NB4 (cell line): Measurements from ENCODE around the gene FAM193B.

Experiments used
- DNase-seq: peaks from one replicate; pipeline ENCODE4 v3.0.0; 2010; ENCODE audit warnings: low read depth
- H3K4me3 ChIP-seq: one replicate; pipeline ENCODE4 v1.5.1; 2011; ENCODE audit warnings: mild to moderate bottlenecking, low read depth, low read length, moderate library complexity
- MYC ChIP-seq: IDR thresholded peaks from 2 replicates; pipeline ENCODE4 v1.6.1; 2011; ENCODE audit warnings: low read depth, low read length
- POLR2A ChIP-seq: IDR thresholded peaks from 2 replicates; pipeline ENCODE4 v1.6.1; 2011; ENCODE audit warnings: mild to moderate bottlenecking; ENCODE audit not compliant: insufficient read length; ENCODE audit errors: extremely low read depth
- TF ChIP-seq, protein P1 (sequence below): IDR thresholded peaks from 2 replicates; pipeline ENCODE4 v1.6.1; 2011; ENCODE audit warnings: low read depth, low read length
- TF ChIP-seq, protein P2 (sequence below): IDR thresholded peaks from one replicate; pipeline ENCODE4 v1.5.1; 2012; ENCODE audit warnings: low read depth, low read length

The FAM193B gene

DNA sequence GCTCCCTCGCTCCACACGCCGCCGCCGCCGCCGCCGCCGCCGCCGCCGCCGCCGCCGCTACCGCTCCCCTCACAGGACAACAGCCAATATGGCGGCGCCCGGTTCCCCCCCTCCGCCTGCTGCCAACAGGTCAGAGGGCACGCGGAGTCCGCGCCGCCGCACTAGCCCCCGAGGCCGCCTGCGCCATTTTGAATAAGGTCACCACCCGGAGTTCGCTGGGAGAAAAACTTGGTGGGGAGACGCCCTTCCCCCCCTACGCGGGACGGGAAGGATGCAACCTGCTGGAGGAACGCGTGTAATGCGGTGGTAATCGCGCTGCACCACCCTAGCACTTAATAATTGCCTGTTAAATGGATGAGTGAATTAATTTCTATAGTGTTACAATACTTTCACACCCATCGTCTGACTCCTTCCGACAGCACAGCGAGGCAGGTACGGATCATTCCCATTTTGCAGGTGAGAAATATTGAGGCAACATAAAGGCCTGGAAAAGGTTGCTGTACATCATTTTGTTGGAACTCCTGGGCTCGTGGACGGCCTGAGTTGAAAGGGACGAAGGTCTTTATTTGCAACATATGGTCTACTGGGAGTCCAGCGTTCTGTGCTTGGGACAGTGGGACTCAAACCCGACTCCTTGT is at the start of gene FAM193B:
FAM193B (minus strand) TSS at position 90 of the 638 bp plus-strand sequence. CDS start 105 bp downstream, outside the sequence.
- peak; percentile 94 for DNase-seq
- H3K4me3 ChIP-seq = peak within 1 kb of the TSS; percentile 71
- TF ChIP-seq POLR2A (no peak), MYC (0 out of 2 replicates have a peak, but pooled peaks have one; percentile 39)
- TF ChIP-seq, protein P1, sequence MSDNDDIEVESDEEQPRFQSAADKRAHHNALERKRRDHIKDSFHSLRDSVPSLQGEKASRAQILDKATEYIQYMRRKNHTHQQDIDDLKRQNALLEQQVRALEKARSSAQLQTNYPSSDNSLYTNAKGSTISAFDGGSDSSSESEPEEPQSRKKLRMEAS = peak; percentile 37; the same call in 1 of the 2 replicates
- TF ChIP-seq, protein P2, sequence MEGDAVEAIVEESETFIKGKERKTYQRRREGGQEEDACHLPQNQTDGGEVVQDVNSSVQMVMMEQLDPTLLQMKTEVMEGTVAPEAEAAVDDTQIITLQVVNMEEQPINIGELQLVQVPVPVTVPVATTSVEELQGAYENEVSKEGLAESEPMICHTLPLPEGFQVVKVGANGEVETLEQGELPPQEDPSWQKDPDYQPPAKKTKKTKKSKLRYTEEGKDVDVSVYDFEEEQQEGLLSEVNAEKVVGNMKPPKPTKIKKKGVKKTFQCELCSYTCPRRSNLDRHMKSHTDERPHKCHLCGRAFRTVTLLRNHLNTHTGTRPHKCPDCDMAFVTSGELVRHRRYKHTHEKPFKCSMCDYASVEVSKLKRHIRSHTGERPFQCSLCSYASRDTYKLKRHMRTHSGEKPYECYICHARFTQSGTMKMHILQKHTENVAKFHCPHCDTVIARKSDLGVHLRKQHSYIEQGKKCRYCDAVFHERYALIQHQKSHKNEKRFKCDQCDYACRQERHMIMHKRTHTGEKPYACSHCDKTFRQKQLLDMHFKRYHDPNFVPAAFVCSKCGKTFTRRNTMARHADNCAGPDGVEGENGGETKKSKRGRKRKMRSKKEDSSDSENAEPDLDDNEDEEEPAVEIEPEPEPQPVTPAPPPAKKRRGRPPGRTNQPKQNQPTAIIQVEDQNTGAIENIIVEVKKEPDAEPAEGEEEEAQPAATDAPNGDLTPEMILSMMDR = peak; percentile 19

DNA sequence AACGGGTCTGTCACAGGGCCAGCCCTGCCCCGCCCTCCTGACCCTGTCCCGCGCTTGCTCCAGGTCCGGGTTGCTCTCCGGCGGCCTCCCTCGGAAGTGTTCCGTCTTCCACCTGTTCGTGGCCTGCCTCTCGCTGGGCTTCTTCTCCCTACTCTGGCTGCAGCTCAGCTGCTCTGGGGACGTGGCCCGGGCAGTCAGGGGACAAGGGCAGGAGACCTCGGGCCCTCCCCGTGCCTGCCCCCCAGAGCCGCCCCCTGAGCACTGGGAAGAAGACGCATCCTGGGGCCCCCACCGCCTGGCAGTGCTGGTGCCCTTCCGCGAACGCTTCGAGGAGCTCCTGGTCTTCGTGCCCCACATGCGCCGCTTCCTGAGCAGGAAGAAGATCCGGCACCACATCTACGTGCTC is 49.8 kb upstream of the FAM193B start:
- H3K4me3 ChIP-seq = no peak overlapping the region
- DNase-seq = no peak
- TF ChIP-seq, protein P2 = no peak
- TF ChIP-seq, protein P1 = no peak
- TF ChIP-seq MYC (no peak), POLR2A (no peak)

DNA sequence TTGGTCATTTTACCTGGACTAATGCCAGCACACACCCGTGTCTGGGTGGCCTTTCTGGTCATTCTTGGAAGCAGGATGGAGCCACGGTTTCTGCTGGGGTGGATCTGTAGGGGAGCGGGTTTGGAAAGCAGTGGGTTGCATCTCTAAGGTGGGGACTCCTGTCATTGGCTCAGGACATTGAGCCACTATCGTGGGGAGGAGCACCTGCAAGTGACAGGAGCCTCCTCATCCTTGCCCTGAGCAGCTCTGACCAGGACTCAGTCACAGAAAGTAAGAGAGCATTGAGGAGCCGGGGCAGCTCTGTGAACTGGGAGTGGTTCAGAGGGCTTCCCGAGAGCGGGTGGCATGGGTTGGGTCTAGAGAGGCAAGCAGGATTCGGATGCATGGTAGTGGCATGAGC is 49.3 kb upstream of the FAM193B start:
- no peak for DNase-seq
- no peak overlapping the region for H3K4me3 ChIP-seq
- TF ChIP-seq, protein P2 = no peak
- no peak for TF ChIP-seq POLR2A
- TF ChIP-seq MYC = no peak
- TF ChIP-seq, protein P1 = no peak

DNA sequence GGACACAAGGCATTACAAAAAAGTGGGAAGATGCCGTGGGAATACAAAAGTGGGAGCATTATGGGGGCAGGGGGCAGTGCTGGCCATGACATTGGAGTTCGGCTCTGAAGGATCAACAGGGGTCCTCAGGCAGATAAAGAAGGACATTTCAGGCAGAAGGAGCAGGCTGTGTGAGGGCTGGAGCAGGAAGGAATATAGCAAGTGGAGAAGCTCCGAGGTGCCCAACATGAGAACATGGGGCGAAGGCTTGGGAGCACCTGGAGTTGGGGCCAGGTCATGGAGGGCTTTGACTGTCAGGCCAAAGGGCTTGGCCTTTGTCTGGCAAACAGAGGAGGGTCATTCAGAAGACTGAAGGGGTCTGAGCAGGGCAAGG is 48.1 kb upstream of the FAM193B start:
- no peak for DNase-seq
- H3K4me3 ChIP-seq = no peak overlapping the region
- TF ChIP-seq, protein P1 = no peak

DNA sequence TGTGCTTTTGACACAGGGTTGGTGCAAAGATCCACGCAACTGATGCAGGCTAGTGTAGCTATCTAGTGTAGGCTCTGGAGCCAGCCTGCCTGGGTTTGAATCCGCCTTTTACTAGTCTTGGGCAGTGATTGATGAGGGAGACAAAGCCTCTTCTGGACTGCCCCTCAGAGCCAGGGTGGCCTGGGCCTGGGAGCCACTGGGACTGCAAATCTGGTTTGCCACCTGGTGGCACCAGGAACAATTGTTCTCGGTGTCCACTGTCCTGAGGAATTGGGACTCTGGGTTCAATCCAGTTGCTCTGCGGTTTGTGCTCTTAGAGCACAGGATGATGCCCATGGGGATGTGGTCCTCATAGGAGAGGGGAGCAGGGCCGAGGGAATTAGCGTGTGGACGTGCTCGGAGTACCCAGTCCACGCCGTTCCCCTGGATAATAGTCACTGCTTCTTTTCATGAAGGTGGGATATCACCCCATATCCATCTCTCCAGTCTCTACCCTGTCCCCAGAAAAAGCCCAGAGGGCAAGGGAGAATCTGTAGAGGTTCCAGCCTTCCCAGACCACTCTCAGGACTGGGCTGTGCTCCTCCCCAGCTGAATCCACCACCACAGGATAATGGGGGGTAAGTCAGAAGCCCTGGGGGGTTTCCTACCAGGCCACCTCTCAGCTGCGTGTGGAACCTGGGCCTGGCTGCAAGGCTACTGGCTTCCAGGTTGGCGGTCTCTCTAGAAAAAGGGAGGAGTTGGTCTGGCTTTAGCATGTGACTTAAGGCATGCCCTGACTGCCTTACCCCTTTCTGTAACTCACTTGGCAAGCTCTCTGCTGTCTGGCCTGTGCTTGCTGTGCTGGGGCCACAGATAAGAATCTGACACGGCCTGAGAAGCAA is 47.5 kb upstream of the FAM193B start:
- H3K4me3 ChIP-seq = no peak overlapping the region
- TF ChIP-seq, protein P1 = no peak
- no peak for TF ChIP-seq MYC
- DNase-seq = no peak

DNA sequence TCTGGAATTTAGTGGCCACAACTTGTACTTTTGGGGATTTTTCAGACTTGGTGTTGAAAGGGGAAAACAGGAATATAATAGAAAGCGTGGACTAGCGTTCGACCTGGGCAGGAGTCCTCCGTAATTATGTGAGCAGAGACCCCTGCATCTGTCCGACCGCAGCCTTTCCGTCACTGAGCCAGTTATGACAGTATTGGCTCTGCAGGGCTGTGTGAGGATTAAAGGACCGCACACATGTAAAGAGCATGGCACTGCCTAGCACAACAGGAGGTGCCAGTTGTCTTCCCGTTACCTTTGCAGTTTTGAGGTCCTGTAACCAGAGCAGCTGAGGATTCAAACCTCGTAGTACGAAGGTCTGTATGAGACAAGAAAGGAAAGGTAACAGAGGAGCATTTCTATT is 46.8 kb upstream of the FAM193B start:
- TF ChIP-seq POLR2A (no peak), MYC (no peak)
- TF ChIP-seq, protein P2 = no peak
- TF ChIP-seq, protein P1 = no peak
- H3K4me3 ChIP-seq = peak overlapping the region; percentile 95
- DNase-seq = no peak
